GM13977 (cell line): ENCODE measurements around the gene PHF10.
"Not testable (repeated sequence)": the region's sequence is repeated elsewhere in the genome, so short reads cannot be mapped to it uniquely, and the experiment has no call there.

Source experiments
- DNase-seq: peaks from one replicate; pipeline ENCODE4 v3.0.0; 2012; ENCODE audit warnings: low spot score
- CTCF ChIP-seq: IDR thresholded peaks from 2 replicates; pipeline ENCODE4 v1.5.1; 2012; ENCODE audit warnings: mild to moderate bottlenecking, control low read depth; ENCODE audit not compliant: insufficient read depth; ENCODE audit errors: extremely low read depth, missing control alignments
- in situ Hi-C: fragments of 300-500 bp; cut with MboI; formaldehyde crosslinking; loops from one replicate; pipeline ENCODE4 v1.12.0; 2022; ENCODE audit warnings: low sequenced_read_pairs, low pct_unique_long_range_greater_than_20kb, mixed read lengths, inconsistent platforms; ENCODE audit not compliant: unreplicated experiment

PHF10 gene

GRCh38 chr6:169700296-169700695 is 24.0 kb downstream of the PHF10 start:
- no peak for TF ChIP-seq CTCF
- no peak for DNase-seq
- in situ Hi-C loops = no loop called here

DNA sequence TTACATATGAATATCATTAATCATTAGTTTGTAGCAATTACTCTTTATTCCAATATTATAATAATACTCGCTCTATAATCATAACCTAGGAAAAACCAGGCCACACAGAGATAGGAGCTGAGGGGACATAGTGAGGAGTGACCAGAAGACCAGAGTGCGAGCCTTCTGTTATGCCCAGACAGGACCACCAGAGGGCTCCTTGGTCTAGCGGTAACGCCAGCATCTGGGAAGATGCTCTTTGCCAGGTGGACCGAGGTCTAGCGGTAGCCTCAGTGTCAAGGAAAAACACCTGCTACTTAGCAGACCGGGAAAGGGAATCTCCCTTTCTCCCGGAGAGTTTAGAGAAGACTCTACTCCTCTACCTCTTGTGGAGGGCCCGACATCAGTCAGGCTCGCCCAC is 27.2 kb downstream of the PHF10 start:
- in situ Hi-C loops, DNase-seq: not testable (repeated sequence)
- peak; percentile 32 for TF ChIP-seq CTCF

GRCh38 chr6:169695131-169695530 is 29.2 kb downstream of the PHF10 start:
- no peak for DNase-seq
- no peak for TF ChIP-seq CTCF
- in situ Hi-C loops = no loop called here

GRCh38 chr6:169692516-169692915 is 31.8 kb downstream of the PHF10 start:
- DNase-seq = no peak
- in situ Hi-C loops = no loop called here
- TF ChIP-seq CTCF = no peak

- in situ Hi-C loops = no loop called here
- TF ChIP-seq CTCF = no peak
- DNase-seq = no peak
These were observed 33.0 kb downstream of the PHF10 start for GRCh38 chr6:169691260-169691659.

DNA sequence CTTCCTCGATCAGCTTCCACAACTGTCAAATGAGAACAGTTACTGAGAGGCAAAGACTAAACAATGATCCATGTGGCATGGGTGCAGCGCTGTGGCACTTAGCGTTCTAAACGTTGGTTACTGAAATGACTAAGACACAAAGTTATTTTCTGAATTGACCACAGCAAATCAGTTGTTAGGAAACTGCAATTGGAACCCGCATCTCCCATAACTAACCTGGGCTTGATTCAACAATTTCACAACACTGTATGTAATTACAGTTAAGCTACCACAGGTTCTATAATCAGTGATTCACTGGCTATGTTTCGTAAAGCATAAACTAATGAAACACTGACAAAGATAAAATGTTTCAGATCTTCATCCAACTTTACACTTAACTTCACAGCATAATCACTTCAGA is 35.0 kb downstream of the PHF10 start:
- no peak for TF ChIP-seq CTCF
- in situ Hi-C loops = no loop called here
- DNase-seq = no peak

GRCh38 chr6:169685860-169686259 is 38.4 kb downstream of the PHF10 start:
- in situ Hi-C loops = no loop called here
- DNase-seq = no peak
- TF ChIP-seq CTCF = no peak
